ENCODE measurements around the gene FAF1.
A peak's percentile ranks its signal among the peaks of the same experiment; 100 is the strongest.
"Not testable (repeated sequence)": the region's sequence is repeated elsewhere in the genome, so short reads cannot be mapped to it uniquely, and the experiment has no call there.

FAF1 gene

GRCh38 chr1:50609508-50609907, 350.6 kb downstream of the FAF1 start:
- no peak for DNase-seq

DNA sequence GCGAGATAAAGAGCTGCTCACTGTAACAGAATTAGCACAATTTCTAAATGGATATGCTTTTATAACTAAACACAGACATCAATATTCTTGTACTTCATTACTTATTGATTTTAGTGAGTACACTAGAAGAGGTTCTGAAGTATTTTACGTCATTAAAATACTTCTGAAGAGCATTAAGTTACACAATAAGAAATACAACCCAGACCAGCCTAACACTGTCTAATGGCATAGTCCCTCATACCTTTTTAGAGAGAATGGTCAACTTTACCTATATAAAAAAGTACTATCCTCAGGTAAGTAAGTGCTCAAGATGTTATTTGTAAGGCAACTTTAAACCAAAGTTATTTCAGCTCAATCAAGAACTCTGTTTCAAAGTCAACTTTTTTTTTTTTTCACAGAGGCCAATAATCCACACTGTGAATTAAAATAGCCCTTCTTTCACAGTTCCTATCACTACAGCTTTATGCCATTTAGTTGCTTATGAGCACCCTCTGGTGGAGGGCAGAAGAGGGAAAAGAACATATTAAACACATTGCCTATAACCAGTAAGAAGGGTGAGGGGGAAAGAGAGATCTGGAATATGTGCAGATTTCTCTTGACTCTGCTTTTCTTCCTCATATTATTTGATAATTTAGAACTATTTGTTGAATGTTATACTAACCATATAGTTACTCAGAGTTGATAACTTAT, 354.7 kb downstream of the FAF1 start:
- peak; percentile 36 for DNase-seq

- DNase-seq = no peak
Observed at GRCh38 chr1:50604580-50604979, 355.5 kb downstream of the FAF1 start.

- DNase-seq = no peak
Observed at GRCh38 chr1:50603274-50604271, 356.5 kb downstream of the FAF1 start.

DNA sequence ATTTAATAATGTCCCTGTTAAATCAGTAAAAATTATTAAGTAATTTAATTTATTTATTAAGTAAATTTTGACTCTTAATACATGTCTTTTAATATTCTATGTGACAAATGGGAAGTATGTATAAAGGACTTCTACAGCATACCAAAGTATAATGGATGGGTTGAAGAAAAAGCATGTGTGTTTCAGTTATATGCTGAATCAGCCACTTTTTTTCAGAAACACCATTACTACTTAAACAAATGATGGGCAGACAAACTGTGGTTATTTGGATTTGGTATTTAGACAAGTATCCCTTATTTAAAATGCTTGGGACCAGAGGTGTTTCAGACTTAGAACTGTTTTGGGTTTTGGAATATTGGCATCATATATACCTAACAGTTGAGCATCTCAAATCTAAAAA, 360.5 kb downstream of the FAF1 start:
- no peak for DNase-seq

GRCh38 chr1:50595874-50596273, 364.2 kb downstream of the FAF1 start:
- no peak for DNase-seq

- no peak for DNase-seq
Observed at GRCh38 chr1:50593515-50593914, 366.6 kb downstream of the FAF1 start.

DNA sequence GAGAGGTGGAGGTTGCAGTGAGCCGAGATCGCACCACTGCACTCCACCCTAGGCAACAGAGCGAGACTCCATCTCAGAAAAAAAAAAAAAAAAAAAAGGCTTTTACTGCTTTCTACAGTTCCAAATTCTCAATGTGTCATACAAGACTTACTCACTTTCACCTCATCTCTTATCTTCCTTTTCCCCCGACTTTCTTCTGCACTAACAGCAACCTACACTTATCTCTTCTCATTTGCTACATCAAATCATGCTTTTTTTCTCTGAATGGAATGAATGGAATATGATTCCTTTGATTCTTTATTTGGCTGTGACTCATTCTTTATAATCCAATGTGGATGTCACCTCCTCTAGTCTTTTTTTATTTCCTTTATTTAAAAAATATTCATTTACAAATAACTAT, 368.5 kb downstream of the FAF1 start:
- DNase-seq = no peak

DNA sequence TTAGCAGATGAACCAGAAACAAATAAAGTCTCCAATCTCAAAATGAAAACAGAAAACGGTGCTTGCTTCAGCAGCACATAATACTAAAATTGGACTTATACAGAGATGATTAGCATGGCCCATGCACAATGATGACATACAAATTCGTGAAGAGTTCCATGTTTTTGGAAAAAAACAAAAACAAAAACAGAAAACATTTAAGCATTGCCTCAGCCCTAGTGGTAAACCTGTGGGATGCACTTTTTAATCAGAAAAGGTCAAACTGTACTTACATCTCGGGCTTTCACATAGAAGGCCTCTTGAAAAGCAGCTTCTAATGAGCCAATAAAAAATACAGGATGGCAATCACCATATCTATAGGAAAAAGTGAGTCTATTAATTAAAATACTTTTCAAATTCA, 377.7 kb downstream of the FAF1 start:
- no peak for DNase-seq

- DNase-seq = no peak
Observed at GRCh38 chr1:50570066-50570468, 390.0 kb downstream of the FAF1 start.

DNA sequence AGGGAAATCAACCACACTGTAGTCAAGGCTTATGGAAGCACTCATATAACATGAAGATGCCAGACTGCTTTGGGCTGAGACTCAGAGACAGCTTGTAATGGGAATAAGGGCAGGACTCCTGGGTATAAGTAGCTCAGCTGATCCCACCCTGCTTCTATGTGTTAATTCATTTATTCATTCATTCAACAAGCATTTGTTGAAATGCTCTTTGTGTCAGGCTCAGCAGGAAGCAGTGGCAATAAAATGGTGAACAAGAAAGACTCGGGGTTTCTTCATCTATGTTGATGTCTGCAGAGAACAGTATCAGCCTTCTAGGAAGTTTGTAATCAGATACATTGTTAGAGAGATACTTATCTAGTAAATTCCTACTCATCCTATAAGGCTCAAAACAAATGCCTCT, 391.3 kb downstream of the FAF1 start:
- no peak for DNase-seq

DNA sequence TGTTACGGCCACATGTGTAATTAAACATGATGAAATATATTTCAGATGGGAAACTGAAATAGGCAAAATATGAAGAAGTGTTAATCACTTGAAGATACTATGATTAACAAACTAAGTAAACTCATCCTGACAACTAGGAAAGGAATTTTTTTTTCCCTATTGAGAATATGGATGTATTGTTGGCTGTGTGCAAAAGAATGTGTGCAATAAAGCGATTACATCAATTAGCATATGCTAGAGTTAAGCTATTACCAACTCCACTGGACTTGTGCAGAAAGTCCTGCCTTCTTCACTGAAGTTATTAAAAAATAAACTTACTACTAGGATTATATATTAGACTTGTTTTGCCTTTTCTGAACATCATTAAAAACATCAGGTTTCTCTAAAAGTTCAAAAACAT, 393.7 kb downstream of the FAF1 start:
- DNase-seq = no peak

DNA sequence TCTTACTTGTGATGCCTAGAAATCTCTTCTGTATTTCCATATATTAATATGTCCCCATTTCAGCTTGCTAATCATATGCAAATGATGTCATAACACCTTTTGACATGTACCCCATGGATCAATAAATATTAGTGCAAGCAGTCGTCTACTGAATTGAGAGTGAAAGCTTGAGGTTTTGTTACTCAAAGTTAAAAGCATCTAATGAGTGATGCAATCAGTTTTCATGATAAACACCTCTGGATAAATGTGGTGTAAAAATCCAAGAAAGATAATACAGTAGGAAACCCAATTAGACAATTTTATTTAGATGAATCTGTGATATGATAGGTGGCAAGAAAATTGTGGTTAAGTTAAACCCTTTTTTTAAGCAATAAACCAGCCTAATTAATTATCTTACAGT, 395.6 kb downstream of the FAF1 start:
- DNase-seq = no peak

DNA sequence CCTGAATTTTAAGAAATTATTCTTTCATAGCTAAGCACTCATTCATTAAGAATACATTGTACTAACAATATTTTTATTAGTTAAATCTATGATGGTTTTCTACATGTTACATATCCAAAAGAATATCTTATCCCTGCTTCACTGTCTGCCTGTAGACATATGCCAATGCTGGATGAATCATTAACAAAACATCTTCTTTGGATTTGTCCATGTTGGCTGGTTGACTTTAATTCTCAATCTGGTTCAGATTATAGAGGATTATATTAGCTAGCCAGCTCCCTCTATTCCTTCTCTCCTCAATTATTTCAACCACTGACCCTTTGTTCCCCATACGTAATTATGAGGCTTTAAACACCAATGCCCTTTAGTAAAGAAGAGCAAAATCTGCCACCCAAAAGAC, 398.0 kb downstream of the FAF1 start:
- no peak for DNase-seq

GRCh38 chr1:50559421-50559820, 400.6 kb downstream of the FAF1 start:
- no peak for DNase-seq

GRCh38 chr1:50553921-50554320, 406.1 kb downstream of the FAF1 start:
- DNase-seq = no peak

DNA sequence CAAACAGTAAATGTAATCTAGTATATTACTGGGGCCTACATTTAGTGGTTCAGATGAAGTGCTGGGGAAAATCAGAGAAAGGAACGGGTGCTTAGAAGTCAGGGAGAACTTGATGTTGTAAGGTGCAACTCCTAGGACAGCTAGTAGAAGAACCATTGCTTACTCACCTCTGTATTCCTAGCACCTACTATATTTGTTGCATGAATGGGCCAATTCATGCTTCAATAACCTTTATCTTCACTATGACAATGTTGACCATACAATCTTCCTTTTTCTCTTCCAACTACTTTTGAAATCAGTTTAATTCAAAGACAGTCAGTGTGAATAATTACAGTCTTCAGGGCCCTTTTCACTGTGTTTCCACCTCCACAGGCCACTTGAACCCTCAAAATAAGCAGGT, 411.8 kb downstream of the FAF1 start:
- no peak for DNase-seq

- DNase-seq = no peak
Observed at GRCh38 chr1:50542362-50542761, 417.7 kb downstream of the FAF1 start.

DNA sequence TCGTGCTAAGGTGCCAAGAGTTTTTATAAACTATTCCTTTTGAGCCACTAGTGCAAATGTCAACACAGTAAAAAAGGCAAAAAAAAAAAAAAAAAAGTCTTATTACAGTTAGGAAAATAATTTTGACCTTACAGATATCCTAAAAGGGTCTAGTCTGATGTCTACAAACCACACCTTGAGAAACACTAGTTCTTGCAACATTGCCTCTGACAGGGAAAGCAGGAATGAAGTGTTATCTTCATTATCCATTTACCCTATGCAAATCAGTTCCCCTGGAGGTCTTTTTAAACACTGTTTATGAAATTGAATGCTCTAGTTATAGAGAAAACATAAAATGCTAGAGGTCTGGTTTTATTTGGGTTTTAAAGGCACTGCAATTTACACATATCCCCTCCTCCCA, 421.6 kb downstream of the FAF1 start:
- DNase-seq = no peak

- no peak for DNase-seq
Observed at GRCh38 chr1:50531601-50532000, 428.5 kb downstream of the FAF1 start.

DNA sequence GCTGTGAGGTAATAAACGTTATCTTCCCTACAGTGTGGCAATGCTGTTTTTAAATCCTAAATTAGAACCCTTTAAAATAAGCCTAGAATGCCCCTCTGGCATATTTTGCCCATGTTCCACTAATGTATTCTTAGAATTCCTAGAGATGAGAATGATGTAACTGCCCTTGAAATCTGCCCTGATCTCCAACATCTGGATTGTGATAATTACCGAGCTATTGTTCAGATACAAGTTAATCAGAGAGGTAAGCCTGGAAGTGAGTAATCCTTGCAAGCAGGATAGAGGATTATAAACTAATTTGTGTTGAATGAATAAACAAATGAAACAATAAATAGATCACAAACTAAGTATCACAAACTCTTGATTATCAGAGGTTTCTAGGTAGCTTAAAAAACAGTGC, 429.0 kb downstream of the FAF1 start:
- no peak for DNase-seq

DNA sequence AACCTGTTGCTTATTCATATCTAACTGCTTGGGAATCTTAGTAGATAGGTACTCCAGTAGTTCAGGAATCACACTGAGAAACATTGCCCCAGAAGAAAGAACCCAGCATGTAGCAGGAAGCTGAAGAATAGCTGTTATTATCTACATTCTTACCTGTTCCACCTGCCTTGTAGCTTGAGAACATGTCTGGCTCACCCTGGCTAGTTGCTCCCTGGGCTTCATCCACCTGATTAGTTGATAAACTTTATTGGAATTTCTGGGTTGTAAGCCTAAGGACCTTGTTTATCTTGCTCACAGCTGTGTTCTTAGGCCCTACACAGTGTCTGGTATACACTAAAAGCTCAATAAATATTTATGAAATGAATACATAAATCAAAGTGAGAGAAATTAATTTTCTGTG, 430.6 kb downstream of the FAF1 start:
- no peak for DNase-seq

DNA sequence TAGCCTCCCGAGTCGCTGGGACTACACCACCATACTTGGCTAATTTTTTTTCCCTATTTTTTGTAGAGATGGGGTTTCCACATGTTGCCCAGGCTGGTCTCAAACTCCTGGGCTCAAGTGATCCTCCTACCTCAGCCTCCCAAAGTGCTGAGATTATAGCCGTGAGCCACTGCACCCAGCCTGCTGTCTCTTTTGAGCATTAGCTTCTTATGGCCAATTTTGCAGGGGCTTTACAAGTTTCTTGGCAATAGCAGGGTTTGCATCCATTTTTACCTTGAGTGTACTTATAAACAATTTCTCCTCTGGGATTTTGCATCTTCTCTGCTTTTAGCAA, 432.1 kb downstream of the FAF1 start:
- not testable (repeated sequence) for DNase-seq

DNA sequence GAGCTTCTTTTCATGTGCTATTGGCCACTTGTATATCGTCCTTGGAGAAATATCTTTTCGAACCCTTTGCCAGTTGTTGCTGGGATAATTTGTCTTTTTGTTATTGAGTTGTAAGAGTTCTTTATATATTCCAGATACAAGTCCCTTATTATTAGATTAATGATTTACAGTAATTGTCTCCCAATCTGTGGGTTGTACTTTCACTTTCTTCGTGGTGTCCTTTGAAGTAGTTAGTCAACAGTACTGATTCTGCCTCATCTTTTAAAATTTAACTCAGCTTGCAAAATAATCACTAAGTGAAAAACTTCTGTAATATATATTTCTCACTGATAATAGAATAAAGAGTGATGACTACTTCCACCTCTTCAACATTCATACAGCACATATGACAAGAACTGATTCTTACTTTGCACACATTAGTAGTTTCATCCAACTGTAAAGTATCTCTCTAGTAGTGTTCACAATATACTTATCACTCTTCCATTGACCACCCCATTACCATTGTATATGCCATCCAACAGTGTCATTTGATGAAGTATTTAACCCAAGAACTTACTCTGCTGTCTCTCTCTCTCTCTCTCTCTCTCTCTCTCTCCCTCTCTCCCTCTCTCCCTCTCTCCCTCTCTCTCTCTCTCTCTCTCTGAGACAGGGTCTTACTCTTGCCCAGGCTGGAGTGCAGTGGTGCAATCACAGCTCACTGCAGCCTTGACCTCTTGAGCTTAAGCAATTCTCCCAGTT, 432.6 kb downstream of the FAF1 start:
- DNase-seq = no peak
